Endodermal cell (in vitro differentiated cells): ENCODE results near the gene CCDC106. TPM values are rescaled to one million over a fixed set of nuclear protein-coding genes. Genes with fewer than 3 reads are reported as not detected.

Experiments
- DNase-seq: peaks from one replicate; pipeline ENCODE4 v3.0.0-alpha.2; 2017
- H3K27ac ChIP-seq: 2 replicates; pipeline ENCODE4 v1.5.1; 2013; ENCODE audit warnings: mild to moderate bottlenecking, low read depth, low read length, moderate library complexity
- H3K27me3 ChIP-seq: 2 replicates; pipeline ENCODE4 v1.6.1; 2013; ENCODE audit warnings: mild to moderate bottlenecking, low read length, moderate library complexity; ENCODE audit not compliant: insufficient read depth, control insufficient read depth, poor library complexity, severe bottlenecking
- H3K36me3 ChIP-seq: 2 replicates; pipeline ENCODE4 v1.7.0; 2013; ENCODE audit warnings: mild to moderate bottlenecking, low read length, moderate library complexity; ENCODE audit not compliant: control insufficient read depth, insufficient read depth
- H3K4me1 ChIP-seq: one replicate; pipeline ENCODE4 v1.7.0; 2013; ENCODE audit warnings: low read length; ENCODE audit not compliant: control insufficient read depth, insufficient read depth
- H3K4me3 ChIP-seq: 2 replicates; pipeline ENCODE4 v1.5.1; 2013; ENCODE audit warnings: mild to moderate bottlenecking, low read length, moderate library complexity
- H3K9ac ChIP-seq: 2 replicates; pipeline ENCODE4 v1.6.1; 2013; ENCODE audit warnings: mild to moderate bottlenecking, low read length, moderate library complexity; ENCODE audit not compliant: poor library complexity, severe bottlenecking; ENCODE audit errors: extremely low read depth
- H3K9me3 ChIP-seq: 2 replicates; pipeline ENCODE4 v1.6.1; 2013; ENCODE audit warnings: mild to moderate bottlenecking, low read length, moderate library complexity; ENCODE audit not compliant: control insufficient read depth
- H3K27ac Mint-ChIP-seq: 2 replicates; pipeline ENCODE4 v1.8.0; 2020; ENCODE audit warnings: mixed read lengths
- H3K27me3 Mint-ChIP-seq: 2 replicates; pipeline ENCODE4 v1.8.0; 2021; ENCODE audit warnings: mild to moderate bottlenecking, mixed read lengths; ENCODE audit not compliant: insufficient read depth
- H3K36me3 Mint-ChIP-seq: 2 replicates; pipeline ENCODE4 v1.8.0; 2020; ENCODE audit warnings: low read depth, mixed read lengths
- H3K4me1 Mint-ChIP-seq: 2 replicates; pipeline ENCODE4 v1.8.0; 2020; ENCODE audit warnings: mixed read lengths
- H3K4me3 Mint-ChIP-seq: 2 replicates; pipeline ENCODE4 v1.8.0; 2020; ENCODE audit warnings: mild to moderate bottlenecking, moderate library complexity, mixed read lengths
- H3K9me3 Mint-ChIP-seq: 2 replicates; pipeline ENCODE4 v1.8.0; 2020; ENCODE audit warnings: mild to moderate bottlenecking, mixed read lengths
- CTCF ChIP-seq: fragments of 200-600 bp; sonication (generic); conservative IDR thresholded peaks from 2 replicates; pipeline ENCODE4 v1.5.0; 2021; ENCODE audit warnings: antibody characterized with exemption, mild to moderate bottlenecking
- WGBS, 2 experiments: methylation state at CpG; one replicate each; pipeline versions ENCODE4 v1.1.5 to v1.1.7; 2013; ENCODE audit warnings: missing lambda C conversion rate in 2 of 2, mixed read lengths in 1 of 2; ENCODE audit not compliant: insufficient coverage in 1 of 2, insufficient read length in 1 of 2; 5-methylcytosine and 5-hydroxymethylcytosine counted together
- total RNA-seq, 2 donors: library from RNA; stranded (reverse); fragmentation: NEBNext Ultra II Directional in 1 of 2; extraction: Animal tissue kit (Norgen Biotek cat#: 25700) in 1 of 2; gene quantifications; 2 replicates in 1 of 2; 3 replicates in 1 of 2; pipeline ENCODE4 v1.2.1, GENCODE V29; 2021

CCDC106 gene
- total RNA-seq, 2 donors from 2014 or later: 18.0 to 24.9 TPM

DNA sequence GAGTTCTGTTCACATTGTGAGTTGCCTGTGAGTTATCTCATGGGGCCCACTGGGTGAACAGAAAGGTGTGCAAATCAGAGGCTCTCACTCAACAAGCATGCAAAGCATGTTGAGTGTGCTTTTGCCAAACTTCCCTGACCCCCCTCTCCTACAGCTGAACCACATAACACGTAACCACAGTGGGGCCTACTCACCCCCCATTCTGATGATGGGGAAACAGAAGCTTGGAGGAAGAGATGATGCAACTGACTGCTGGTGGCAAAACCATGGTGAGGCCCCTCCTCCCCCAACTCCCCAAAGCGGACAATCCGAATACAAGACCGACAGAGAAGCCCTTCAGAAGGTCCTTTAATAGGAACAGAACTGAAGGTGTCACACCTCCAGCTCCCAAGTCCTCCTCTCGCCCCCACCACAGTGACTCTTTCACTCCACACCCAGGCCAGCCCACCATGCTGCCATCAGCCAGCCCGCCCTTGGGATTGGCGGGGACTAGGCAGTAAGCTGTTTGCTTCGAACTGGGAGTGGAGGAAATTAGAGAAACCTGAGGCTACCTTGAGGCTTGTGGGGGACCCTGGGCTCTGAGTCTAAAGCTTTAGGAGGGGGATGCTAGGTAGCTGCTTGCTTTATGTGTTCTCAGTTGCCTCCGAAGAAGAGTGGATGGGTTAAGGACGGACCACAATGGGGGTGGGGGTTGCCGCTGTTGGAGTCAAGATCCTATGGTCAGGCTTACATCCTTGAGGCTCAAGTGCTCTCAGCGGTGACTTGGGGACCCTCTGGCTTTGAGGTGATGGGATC is 27.4 kb upstream of the CCDC106 start:
- H3K4me3 Mint-ChIP-seq: no peak overlapping the region
- no peak overlapping the region for H3K9ac ChIP-seq
- peaks cover 24% of the 10 kb centered on the region for H3K36me3 Mint-ChIP-seq
- no peaks in the 10 kb centered on the region for H3K4me1 ChIP-seq
- H3K9me3 Mint-ChIP-seq: no peaks in the 10 kb centered on the region
- H3K27ac ChIP-seq: no peak overlapping the region
- peaks cover 2% of the 10 kb centered on the region for H3K4me1 Mint-ChIP-seq
- no peaks in the 10 kb centered on the region for H3K9me3 ChIP-seq
- no peaks in the 10 kb centered on the region for H3K27me3 Mint-ChIP-seq
- no peak for TF ChIP-seq CTCF
- H3K4me3 ChIP-seq: no peak overlapping the region
- no peaks in the 10 kb centered on the region for H3K27me3 ChIP-seq
- WGBS, 2 experiments: 95 to 100% methylated on average over 2 to 12 of the region's 12 CpGs
- no peak overlapping the region for H3K27ac Mint-ChIP-seq
- DNase-seq: no peak
- H3K36me3 ChIP-seq: peaks cover 20% of the 10 kb centered on the region

GRCh38 chr19:55621205-55621672 is 26.8 kb upstream of the CCDC106 start:
- Histone ChIP-seq H3K9ac (no peak overlapping the region), H3K4me1 (no peaks in the 10 kb centered on the region), H3K27me3 (no peaks in the 10 kb centered on the region), H3K9me3 (no peaks in the 10 kb centered on the region), H3K4me3 (no peak overlapping the region), H3K36me3 (peaks cover 20% of the 10 kb centered on the region), H3K27ac (no peak overlapping the region)
- Mint-ChIP-seq H3K4me1 (peaks cover 2% of the 10 kb centered on the region), H3K9me3 (no peaks in the 10 kb centered on the region), H3K36me3 (peaks cover 24% of the 10 kb centered on the region), H3K4me3 (no peak overlapping the region), H3K27me3 (no peaks in the 10 kb centered on the region), H3K27ac (no peak overlapping the region)
- no peak for DNase-seq
- WGBS, 2 experiments: 96 to 98% methylated on average over 8 to 9 of the region's 9 CpGs
- no peak for TF ChIP-seq CTCF

DNA sequence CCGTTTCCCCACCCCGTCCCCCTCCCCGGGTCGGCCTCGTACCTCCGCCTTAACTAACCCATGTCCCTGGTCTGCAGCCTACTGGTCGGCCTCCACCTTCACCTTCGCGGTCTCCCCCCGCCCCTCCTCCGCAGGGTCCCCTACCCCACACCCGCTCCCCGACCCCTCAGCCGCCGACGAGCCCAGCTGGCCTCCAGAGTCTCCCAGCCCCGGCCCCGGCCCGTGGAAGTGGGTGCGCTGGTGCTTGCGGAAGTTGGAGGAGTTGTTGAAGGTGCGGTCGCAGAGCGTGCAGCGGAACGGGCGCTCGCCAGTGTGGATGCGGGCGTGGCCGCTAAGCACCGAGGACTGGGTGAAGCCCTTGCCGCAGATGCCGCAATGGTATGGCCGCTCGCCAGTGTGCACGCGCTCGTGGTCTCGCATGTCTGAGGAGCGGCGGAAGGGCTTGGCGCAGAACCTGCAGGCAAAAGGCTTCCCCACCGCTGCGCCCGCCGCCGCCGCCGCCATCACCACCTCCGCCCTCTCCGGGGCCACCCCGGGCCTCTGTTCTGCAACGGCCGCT is 26.3 kb upstream of the CCDC106 start:
- Mint-ChIP-seq H3K4me1 (peaks cover 2% of the 10 kb centered on the region), H3K36me3 (peaks cover 21% of the 10 kb centered on the region), H3K27me3 (no peaks in the 10 kb centered on the region), H3K27ac (no peak overlapping the region), H3K4me3 (no peak overlapping the region), H3K9me3 (no peaks in the 10 kb centered on the region)
- no peak for DNase-seq
- H3K36me3 ChIP-seq: peaks cover 20% of the 10 kb centered on the region
- no peak overlapping the region for H3K27ac ChIP-seq
- H3K27me3 ChIP-seq: no peaks in the 10 kb centered on the region
- H3K4me1 ChIP-seq: no peaks in the 10 kb centered on the region
- H3K9me3 ChIP-seq: no peaks in the 10 kb centered on the region
- WGBS, 2 experiments: 96 to 97% methylated on average over 29 to 54 of the region's 55 CpGs
- no peak overlapping the region for H3K4me3 ChIP-seq
- H3K9ac ChIP-seq: no peak overlapping the region
- TF ChIP-seq CTCF: no peak
